Astrocyte of the spinal cord (primary cell): Measurements from ENCODE around the gene ARHGAP22.

Experiments used
- DNase-seq: peaks from one replicate; pipeline ENCODE4 v3.0.0; 2011; ENCODE audit warnings: low read depth, low spot score
- H3K4me3 ChIP-seq: 2 replicates; pipeline ENCODE4 v1.5.1; 2011; ENCODE audit warnings: low read depth, mild to moderate bottlenecking, low read length, moderate library complexity
- in situ Hi-C: cut with HindIII; loops from 2 replicates; pipeline ENCODE4 v1.10.0; 2017; ENCODE audit warnings: low sequenced_read_pairs
- TF ChIP-seq, protein P1 (sequence below): IDR thresholded peaks from 2 replicates; pipeline ENCODE4 v1.5.1; 2012; ENCODE audit warnings: low read depth, mild to moderate bottlenecking, low read length, inconsistent platforms

The ARHGAP22 gene

GRCh38 chr10:48474765-48475365 is 130.0 kb downstream of the ARHGAP22 start:
- TF ChIP-seq, protein P1, sequence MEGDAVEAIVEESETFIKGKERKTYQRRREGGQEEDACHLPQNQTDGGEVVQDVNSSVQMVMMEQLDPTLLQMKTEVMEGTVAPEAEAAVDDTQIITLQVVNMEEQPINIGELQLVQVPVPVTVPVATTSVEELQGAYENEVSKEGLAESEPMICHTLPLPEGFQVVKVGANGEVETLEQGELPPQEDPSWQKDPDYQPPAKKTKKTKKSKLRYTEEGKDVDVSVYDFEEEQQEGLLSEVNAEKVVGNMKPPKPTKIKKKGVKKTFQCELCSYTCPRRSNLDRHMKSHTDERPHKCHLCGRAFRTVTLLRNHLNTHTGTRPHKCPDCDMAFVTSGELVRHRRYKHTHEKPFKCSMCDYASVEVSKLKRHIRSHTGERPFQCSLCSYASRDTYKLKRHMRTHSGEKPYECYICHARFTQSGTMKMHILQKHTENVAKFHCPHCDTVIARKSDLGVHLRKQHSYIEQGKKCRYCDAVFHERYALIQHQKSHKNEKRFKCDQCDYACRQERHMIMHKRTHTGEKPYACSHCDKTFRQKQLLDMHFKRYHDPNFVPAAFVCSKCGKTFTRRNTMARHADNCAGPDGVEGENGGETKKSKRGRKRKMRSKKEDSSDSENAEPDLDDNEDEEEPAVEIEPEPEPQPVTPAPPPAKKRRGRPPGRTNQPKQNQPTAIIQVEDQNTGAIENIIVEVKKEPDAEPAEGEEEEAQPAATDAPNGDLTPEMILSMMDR: no peak
- in situ Hi-C loops: no loop called here
- no peak overlapping the region for H3K4me3 ChIP-seq
- DNase-seq: no peak

- H3K4me3 ChIP-seq: no peak overlapping the region
- DNase-seq: no peak
- in situ Hi-C loops: no loop called here
- TF ChIP-seq, protein P1: no peak
These were observed 131.2 kb downstream of the ARHGAP22 start for GRCh38 chr10:48473704-48474103.

GRCh38 chr10:48472501-48473069 is 132.3 kb downstream of the ARHGAP22 start:
- DNase-seq: no peak
- in situ Hi-C loops: no loop called here
- TF ChIP-seq, protein P1: no peak
- H3K4me3 ChIP-seq: no peak overlapping the region

DNA sequence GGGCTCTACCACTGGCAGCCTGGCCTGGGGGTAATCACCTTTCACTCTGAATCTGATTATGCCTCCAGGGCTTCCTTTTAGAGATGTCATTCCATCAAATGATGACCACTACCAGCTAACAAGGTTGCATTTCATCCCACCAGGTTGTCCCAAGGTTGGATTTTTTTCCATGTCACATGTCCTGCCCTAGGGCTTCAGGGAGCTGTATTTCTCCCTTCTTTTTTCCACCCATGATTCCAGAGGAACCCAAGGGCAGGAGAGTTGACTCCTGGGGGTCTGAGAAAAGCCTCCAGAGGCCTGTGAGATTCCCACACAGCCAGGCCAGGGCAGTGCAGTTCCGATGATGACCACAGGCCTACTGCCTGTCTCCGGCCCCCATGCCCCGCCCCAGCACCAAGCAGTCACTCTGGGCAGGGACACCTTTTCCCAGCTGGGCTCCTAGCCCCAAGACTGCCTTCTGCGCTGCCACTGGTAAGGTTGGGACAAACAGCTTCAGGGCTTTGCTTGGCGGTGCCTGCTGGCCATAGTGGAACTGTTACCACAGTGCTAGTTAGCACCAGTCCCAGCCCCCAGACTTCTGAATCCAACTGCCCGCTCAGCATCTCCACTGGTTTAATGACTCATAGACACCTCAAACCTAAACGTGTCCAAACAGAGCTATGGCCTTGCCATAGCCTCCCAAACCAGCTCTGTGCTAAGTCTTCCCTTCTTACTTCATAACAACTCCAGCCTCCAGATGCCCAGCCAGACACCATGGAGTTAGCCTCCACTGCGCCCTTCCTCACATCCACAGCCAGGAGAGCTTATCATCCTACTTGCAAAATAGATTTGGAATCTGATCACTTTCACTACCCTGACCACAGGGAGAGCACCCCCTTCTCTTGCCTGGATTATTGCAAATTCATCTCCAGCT is 133.7 kb downstream of the ARHGAP22 start:
- peak; percentile 54 for DNase-seq
- TF ChIP-seq, protein P1: peak; percentile 9
- H3K4me3 ChIP-seq: no peak overlapping the region
- in situ Hi-C loops: no loop called here

- peak; percentile 38 for DNase-seq
- in situ Hi-C loops: no loop called here
- H3K4me3 ChIP-seq: no peak overlapping the region
- TF ChIP-seq, protein P1: no peak
These were observed 134.6 kb downstream of the ARHGAP22 start for GRCh38 chr10:48470115-48470892.

- DNase-seq: no peak
- H3K4me3 ChIP-seq: no peak overlapping the region
- TF ChIP-seq, protein P1: no peak
- in situ Hi-C loops: no loop called here
These were observed 135.3 kb downstream of the ARHGAP22 start for GRCh38 chr10:48469516-48470020.
